Right cardiac atrium (tissue), 5 donors: ENCODE measurements around the gene CD81. TPM values are rescaled to one million over a fixed set of nuclear protein-coding genes. Genes with fewer than 3 reads are reported as not detected.

Experiments
- ATAC-seq, 2 donors: fragments of 200-7000 bp; cut with Tn5 transposase; one replicate each; pipeline versions ENCODE4 v1.8.0 to v1.9.1; 2020; ENCODE audit warnings: moderate library complexity in 2 of 2, mild to moderate bottlenecking in 1 of 2
- DNase-seq, 3 donors: peaks; one replicate each; pipeline ENCODE4 v3.0.0-alpha.2; 2020
- H3K27ac ChIP-seq: one replicate; pipeline ENCODE4 v1.5.1; 2013; ENCODE audit warnings: mild to moderate bottlenecking, low read length, control low read depth, moderate library complexity
- H3K27me3 ChIP-seq: one replicate; pipeline ENCODE4 v1.6.1; 2013; ENCODE audit not compliant: control insufficient read depth, insufficient read depth
- H3K4me1 ChIP-seq: one replicate; pipeline ENCODE4 v1.6.1; 2013; ENCODE audit warnings: low read length; ENCODE audit not compliant: control insufficient read depth, insufficient read depth
- H3K4me3 ChIP-seq: one replicate; pipeline ENCODE4 v1.5.1; 2013; ENCODE audit warnings: low read length, control low read depth
- H3K9me3 ChIP-seq: one replicate; pipeline ENCODE4 v1.6.1; 2013; ENCODE audit warnings: low read length; ENCODE audit not compliant: control insufficient read depth
- WGBS: extraction: QIAGEN DNeasy Blood & Tissue Kit; methylation state at CpG from one replicate; pipeline ENCODE4 v1.1.7; 2013; 5-methylcytosine and 5-hydroxymethylcytosine counted together
- intact Hi-C, 4 donors: fragments of 100-400 bp; cut with DNase I; formaldehyde crosslinking; loops; one replicate each; pipeline versions ENCODE4 v1.11.0 to v1.14.0; 2022 to 2023
- polyA plus RNA-seq: library from polyadenylated mRNA; stranded (reverse); fragments of 200-250 nt; gene quantifications from one replicate; pipeline ENCODE4 v1.2.3, GENCODE V29; 2013
- total RNA-seq, 4 donors: library from RNA; stranded (reverse); fragmentation: NEBNext Ultra II Directional; extraction: Animal tissue kit (Norgen Biotek cat#: 25700); gene quantifications; one replicate each; pipeline ENCODE4 v1.2.1, GENCODE V29; 2021
- donor health status: healthy with polysubstance abuse.
- donor health status: DM: no; HTN: yes; CAD: no.
- donor health status: DM: no; HTN: no; CAD: no.
- donor health status: DM: no; HTN: yes; CAD: no; lungs with severe emphysema.
- donor health status: DM: yes; HTN: yes; CAD: no.

CD81 gene
- total and polyA plus RNA-seq, 5 donors = 677 to 920 (median 816) TPM

- DNase-seq (peak; percentile 52 to 84 (median 83)), ATAC-seq (peak in 1 of 2 donors; percentile 24)
- Histone ChIP-seq H3K27me3 (no peaks in the 10 kb centered on the region), H3K9me3 (no peaks in the 10 kb centered on the region), H3K4me3 (no peak overlapping the region), H3K27ac (no peak overlapping the region), H3K4me1 (peaks cover 9% of the 10 kb centered on the region)
- intact Hi-C loops = loop anchor here in 1 of 4 donors (5.0 kb wide), 1 partner anchor 54 kb away; no protein-coding TSS in a partner anchor
- 31% methylated on average over 11 of the region's 11 CpGs for WGBS
Measured at GRCh38 chr11:2366276-2366675, 10.8 kb upstream of the CD81 start.

- no peak for ATAC-seq
- no peak overlapping the region for H3K27ac ChIP-seq
- 69% methylated on average over 7 of the region's 7 CpGs for WGBS
- DNase-seq = peak in 2 of 3 donors; percentile 51 to 59
- intact Hi-C loops = loop anchor here in 1 of 4 donors (5.0 kb wide), 1 partner anchor 54 kb away; no protein-coding TSS in a partner anchor
- H3K4me3 ChIP-seq = no peak overlapping the region
- H3K4me1 ChIP-seq = peaks cover 9% of the 10 kb centered on the region
- H3K9me3 ChIP-seq = no peaks in the 10 kb centered on the region
- no peaks in the 10 kb centered on the region for H3K27me3 ChIP-seq
Measured at GRCh38 chr11:2366733-2367132, 10.4 kb upstream of the CD81 start.

GRCh38 chr11:2367266-2368160 is 9.6 kb upstream of the CD81 start:
- DNase-seq (peak in 2 of 3 donors; percentile 56 to 60), ATAC-seq (peak; percentile 16 to 22)
- Histone ChIP-seq H3K27me3 (no peaks in the 10 kb centered on the region), H3K27ac (peak overlapping the region; percentile 1), H3K4me3 (no peak overlapping the region), H3K9me3 (no peaks in the 10 kb centered on the region), H3K4me1 (peaks cover 9% of the 10 kb centered on the region)
- intact Hi-C loops = loop anchor here in 1 of 4 donors (5.0 kb wide), 1 partner anchor 55 kb away; no protein-coding TSS in a partner anchor
- 60% methylated on average over 17 of the region's 17 CpGs for WGBS

- DNase-seq (peak in 1 of 3 donors; percentile 35), ATAC-seq (no peak)
- Histone ChIP-seq H3K9me3 (no peaks in the 10 kb centered on the region), H3K27me3 (no peaks in the 10 kb centered on the region), H3K4me3 (no peak overlapping the region), H3K4me1 (peaks cover 9% of the 10 kb centered on the region), H3K27ac (peak overlapping the region; percentile 1)
- intact Hi-C loops = loop anchor here in 1 of 4 donors (5.0 kb wide), 1 partner anchor 56 kb away; no protein-coding TSS in a partner anchor
- WGBS = 87% methylated on average over 7 of the region's 7 CpGs
Measured at GRCh38 chr11:2368178-2368850, 8.8 kb upstream of the CD81 start.

- Histone ChIP-seq H3K9me3 (no peaks in the 10 kb centered on the region), H3K27ac (no peak overlapping the region), H3K4me1 (peaks cover 9% of the 10 kb centered on the region), H3K4me3 (no peak overlapping the region), H3K27me3 (no peaks in the 10 kb centered on the region)
- WGBS = 87% methylated on average over 10 of the region's 10 CpGs
- peak in 1 of 3 donors; percentile 41 for DNase-seq
- no peak for ATAC-seq
- intact Hi-C loops = loop anchor here in 1 of 4 donors (5.0 kb wide), 1 partner anchor 57 kb away; no protein-coding TSS in a partner anchor
Measured at GRCh38 chr11:2368851-2369180, 8.3 kb upstream of the CD81 start.

GRCh38 chr11:2369320-2369719 is 7.8 kb upstream of the CD81 start:
- intact Hi-C loops = loop anchor here in 1 of 4 donors (5.0 kb wide), 1 partner anchor 57 kb away; no protein-coding TSS in a partner anchor
- 79% methylated on average over 12 of the region's 12 CpGs for WGBS

GRCh38 chr11:2369896-2370295 is 7.2 kb upstream of the CD81 start:
- H3K27ac ChIP-seq = peak overlapping the region; percentile 46
- intact Hi-C loops = loop anchor here in 3 of 4 donors (5.0 to 10.0 kb wide), 3 partner anchors 53 to 58 kb away; no protein-coding TSS in a partner anchor
- DNase-seq (peak in 2 of 3 donors; percentile 36 to 48), ATAC-seq (no peak)
- no peak overlapping the region for H3K4me3 ChIP-seq
- WGBS = 77% methylated on average over 9 of the region's 9 CpGs
- peaks cover 9% of the 10 kb centered on the region for H3K4me1 ChIP-seq
- no peaks in the 10 kb centered on the region for H3K9me3 ChIP-seq
- no peaks in the 10 kb centered on the region for H3K27me3 ChIP-seq

More at GRCh38 chr11:2369320-2369719, 7.8 kb upstream of the CD81 start:
- H3K9me3 ChIP-seq = no peaks in the 10 kb centered on the region
- peak in 2 of 3 donors; percentile 9 to 30 for DNase-seq
- H3K4me1 ChIP-seq = peaks cover 9% of the 10 kb centered on the region
- no peak overlapping the region for H3K27ac ChIP-seq
- no peak overlapping the region for H3K4me3 ChIP-seq
- ATAC-seq = no peak
- H3K27me3 ChIP-seq = no peaks in the 10 kb centered on the region

- intact Hi-C loops = loop anchor here in 3 of 4 donors (1.0 to 10.0 kb wide), 3 partner anchors 57 to 69 kb away; no protein-coding TSS in a partner anchor
- no peak overlapping the region for H3K4me3 ChIP-seq
- no peaks in the 10 kb centered on the region for H3K9me3 ChIP-seq
- peak in 2 of 3 donors; percentile 64 to 67 for DNase-seq
- H3K27me3 ChIP-seq = no peaks in the 10 kb centered on the region
- peak in 1 of 2 donors; percentile 1 for ATAC-seq
- peaks cover under 1% of the 10 kb centered on the region for H3K4me1 ChIP-seq
- H3K27ac ChIP-seq = peak overlapping the region; percentile 91
- whole genome bisulfite sequencing = 72% methylated on average over 15 of the region's 15 CpGs
Measured at GRCh38 chr11:2374456-2375201, 2.5 kb upstream of the CD81 start.

GRCh38 chr11:2375341-2375853 is 1.7 kb upstream of the CD81 start:
- intact Hi-C loops = loop anchor here in 2 of 4 donors (1.0 to 10.0 kb wide), 2 partner anchors 61 to 70 kb away; no protein-coding TSS in a partner anchor
- 51% methylated on average over 6 of the region's 6 CpGs for WGBS

More at GRCh38 chr11:2375341-2375853, 1.7 kb upstream of the CD81 start:
- Histone ChIP-seq H3K4me3 (no peak overlapping the region), H3K4me1 (peaks cover 6% of the 10 kb centered on the region), H3K9me3 (no peaks in the 10 kb centered on the region), H3K27me3 (no peaks in the 10 kb centered on the region), H3K27ac (peak overlapping the region; percentile 91)
- DNase-seq = peak in 2 of 3 donors; percentile 78 to 83
- peak; percentile 20 to 62 for ATAC-seq
